ENCODE measurements around the gene NDUFAF5. TPM values are rescaled to one million over a fixed set of nuclear protein-coding genes. Genes with fewer than 3 reads are reported as not detected.

The NDUFAF5 gene
- polyA plus RNA-seq, 2 donors, result 12.8 to 21.7 TPM

GRCh38 chr20:13816757-13817156 lies 31.9 kb downstream of the NDUFAF5 start:
- Histone ChIP-seq H3K9me3 (ENCODE audit: control insufficient read depth in 2 of 2, insufficient read depth in 1 of 2, low read depth in 1 of 2, low read length in 1 of 2) (no peaks in the 10 kb centered on the region), H3K4me3 (ENCODE audit: low read depth in 1 of 2, low read length in 2 of 2) (no peak overlapping the region), H3K27ac (ENCODE audit: low read depth in 2 of 2, low read length in 1 of 2) (no peak overlapping the region), H3K4me1 (ENCODE audit: control insufficient read depth in 2 of 2, insufficient read depth in 2 of 2, low read length in 1 of 2) (no peaks in the 10 kb centered on the region), H3K36me3 (ENCODE audit: control insufficient read depth in 2 of 2, insufficient read depth in 2 of 2, low read length in 1 of 2) (peaks cover 0 to 14% of the 10 kb centered on the region in 2 donors), H3K27me3 (ENCODE audit: control insufficient read depth in 1 of 2, insufficient read depth in 2 of 2, low read length in 2 of 2) (no peaks in the 10 kb centered on the region)
- 59 to 74% methylated on average over 3 of the region's 3 CpGs for WGBS, 2 donors

- Histone ChIP-seq H3K9me3 (ENCODE audit: control insufficient read depth in 2 of 2, insufficient read depth in 1 of 2, low read depth in 1 of 2, low read length in 1 of 2) (no peaks in the 10 kb centered on the region), H3K27ac (ENCODE audit: low read depth in 2 of 2, low read length in 1 of 2) (no peak overlapping the region), H3K36me3 (ENCODE audit: control insufficient read depth in 2 of 2, insufficient read depth in 2 of 2, low read length in 1 of 2) (peaks cover 0 to 10% of the 10 kb centered on the region in 2 donors), H3K4me1 (ENCODE audit: control insufficient read depth in 2 of 2, insufficient read depth in 2 of 2, low read length in 1 of 2) (no peaks in the 10 kb centered on the region), H3K4me3 (ENCODE audit: low read depth in 1 of 2, low read length in 2 of 2) (no peak overlapping the region), H3K27me3 (ENCODE audit: control insufficient read depth in 1 of 2, insufficient read depth in 2 of 2, low read length in 2 of 2) (no peaks in the 10 kb centered on the region)
These were observed 32.5 kb downstream of the NDUFAF5 start for GRCh38 chr20:13817342-13817741.

- no peaks in the 10 kb centered on the region for H3K27me3 ChIP-seq (ENCODE audit: control insufficient read depth in 1 of 2, insufficient read depth in 2 of 2, low read length in 2 of 2)
- no peak overlapping the region for H3K27ac ChIP-seq (ENCODE audit: low read depth in 2 of 2, low read length in 1 of 2)
- no peaks in the 10 kb centered on the region for H3K4me1 ChIP-seq (ENCODE audit: control insufficient read depth in 2 of 2, insufficient read depth in 2 of 2, low read length in 1 of 2)
- H3K9me3 ChIP-seq (ENCODE audit: control insufficient read depth in 2 of 2, insufficient read depth in 1 of 2, low read depth in 1 of 2, low read length in 1 of 2), result no peaks in the 10 kb centered on the region
- peaks cover 0 to 4% of the 10 kb centered on the region in 2 donors for H3K36me3 ChIP-seq (ENCODE audit: control insufficient read depth in 2 of 2, insufficient read depth in 2 of 2, low read length in 1 of 2)
- no peak overlapping the region for H3K4me3 ChIP-seq (ENCODE audit: low read depth in 1 of 2, low read length in 2 of 2)
- WGBS, 2 donors, result 29 to 32% methylated on average over 5 of the region's 5 CpGs
These were observed 35.2 kb downstream of the NDUFAF5 start for GRCh38 chr20:13819885-13820645.

GRCh38 chr20:13821876-13822275 lies 37.0 kb downstream of the NDUFAF5 start:
- Histone ChIP-seq H3K36me3 (ENCODE audit: control insufficient read depth in 2 of 2, insufficient read depth in 2 of 2, low read length in 1 of 2) (peaks cover 0 to 2% of the 10 kb centered on the region in 2 donors), H3K27me3 (ENCODE audit: control insufficient read depth in 1 of 2, insufficient read depth in 2 of 2, low read length in 2 of 2) (no peaks in the 10 kb centered on the region), H3K27ac (ENCODE audit: low read depth in 2 of 2, low read length in 1 of 2) (no peak overlapping the region), H3K4me3 (ENCODE audit: low read depth in 1 of 2, low read length in 2 of 2) (no peak overlapping the region), H3K9me3 (ENCODE audit: control insufficient read depth in 2 of 2, insufficient read depth in 1 of 2, low read depth in 1 of 2, low read length in 1 of 2) (no peaks in the 10 kb centered on the region), H3K4me1 (ENCODE audit: control insufficient read depth in 2 of 2, insufficient read depth in 2 of 2, low read length in 1 of 2) (no peaks in the 10 kb centered on the region)
- 84 to 88% methylated on average over 7 of the region's 7 CpGs for WGBS, 2 donors

- 57 to 67% methylated on average over 2 of the region's 2 CpGs for WGBS, 2 donors
- Histone ChIP-seq H3K9me3 (ENCODE audit: control insufficient read depth in 2 of 2, insufficient read depth in 1 of 2, low read depth in 1 of 2, low read length in 1 of 2) (no peaks in the 10 kb centered on the region), H3K4me1 (ENCODE audit: control insufficient read depth in 2 of 2, insufficient read depth in 2 of 2, low read length in 1 of 2) (no peaks in the 10 kb centered on the region), H3K36me3 (ENCODE audit: control insufficient read depth in 2 of 2, insufficient read depth in 2 of 2, low read length in 1 of 2) (peaks cover 0 to 2% of the 10 kb centered on the region in 2 donors), H3K27me3 (ENCODE audit: control insufficient read depth in 1 of 2, insufficient read depth in 2 of 2, low read length in 2 of 2) (no peaks in the 10 kb centered on the region), H3K27ac (ENCODE audit: low read depth in 2 of 2, low read length in 1 of 2) (no peak overlapping the region), H3K4me3 (ENCODE audit: low read depth in 1 of 2, low read length in 2 of 2) (no peak overlapping the region)
These were observed 37.6 kb downstream of the NDUFAF5 start for GRCh38 chr20:13822459-13822858.

- WGBS, 2 donors, result 90 to 94% methylated on average over 3 of the region's 3 CpGs
- Histone ChIP-seq H3K4me1 (ENCODE audit: control insufficient read depth in 2 of 2, insufficient read depth in 2 of 2, low read length in 1 of 2) (no peaks in the 10 kb centered on the region), H3K27me3 (ENCODE audit: control insufficient read depth in 1 of 2, insufficient read depth in 2 of 2, low read length in 2 of 2) (no peaks in the 10 kb centered on the region), H3K36me3 (ENCODE audit: control insufficient read depth in 2 of 2, insufficient read depth in 2 of 2, low read length in 1 of 2) (no peaks in the 10 kb centered on the region), H3K4me3 (ENCODE audit: low read depth in 1 of 2, low read length in 2 of 2) (no peak overlapping the region), H3K9me3 (ENCODE audit: control insufficient read depth in 2 of 2, insufficient read depth in 1 of 2, low read depth in 1 of 2, low read length in 1 of 2) (no peaks in the 10 kb centered on the region), H3K27ac (ENCODE audit: low read depth in 2 of 2, low read length in 1 of 2) (no peak overlapping the region)
These were observed 39.6 kb downstream of the NDUFAF5 start for GRCh38 chr20:13824459-13824858.

GRCh38 chr20:13825465-13825864 lies 40.6 kb downstream of the NDUFAF5 start:
- H3K27ac ChIP-seq (ENCODE audit: low read depth in 2 of 2, low read length in 1 of 2), result no peak overlapping the region
- WGBS, 2 donors, result 82 to 87% methylated on average over 4 to 5 of the region's 5 CpGs
- no peak overlapping the region for H3K4me3 ChIP-seq (ENCODE audit: low read depth in 1 of 2, low read length in 2 of 2)
- H3K27me3 ChIP-seq (ENCODE audit: control insufficient read depth in 1 of 2, insufficient read depth in 2 of 2, low read length in 2 of 2), result no peaks in the 10 kb centered on the region
- no peaks in the 10 kb centered on the region for H3K4me1 ChIP-seq (ENCODE audit: control insufficient read depth in 2 of 2, insufficient read depth in 2 of 2, low read length in 1 of 2)
- H3K9me3 ChIP-seq (ENCODE audit: control insufficient read depth in 2 of 2, insufficient read depth in 1 of 2, low read depth in 1 of 2, low read length in 1 of 2), result no peaks in the 10 kb centered on the region
- no peaks in the 10 kb centered on the region for H3K36me3 ChIP-seq (ENCODE audit: control insufficient read depth in 2 of 2, insufficient read depth in 2 of 2, low read length in 1 of 2)

GRCh38 chr20:13831476-13831875 lies 46.6 kb downstream of the NDUFAF5 start:
- no peaks in the 10 kb centered on the region for H3K4me1 ChIP-seq (ENCODE audit: control insufficient read depth in 2 of 2, insufficient read depth in 2 of 2, low read length in 1 of 2)
- no peaks in the 10 kb centered on the region for H3K9me3 ChIP-seq (ENCODE audit: control insufficient read depth in 2 of 2, insufficient read depth in 1 of 2, low read depth in 1 of 2, low read length in 1 of 2)
- WGBS, 2 donors, result 83 to 88% methylated on average over 3 of the region's 3 CpGs
- H3K36me3 ChIP-seq (ENCODE audit: control insufficient read depth in 2 of 2, insufficient read depth in 2 of 2, low read length in 1 of 2), result no peaks in the 10 kb centered on the region
- H3K27ac ChIP-seq (ENCODE audit: low read depth in 2 of 2, low read length in 1 of 2), result no peak overlapping the region
- no peaks in the 10 kb centered on the region for H3K27me3 ChIP-seq (ENCODE audit: control insufficient read depth in 1 of 2, insufficient read depth in 2 of 2, low read length in 2 of 2)
- H3K4me3 ChIP-seq (ENCODE audit: low read depth in 1 of 2, low read length in 2 of 2), result no peak overlapping the region

- 85 to 86% methylated on average over 7 of the region's 7 CpGs for WGBS, 2 donors
- Histone ChIP-seq H3K4me1 (ENCODE audit: control insufficient read depth in 2 of 2, insufficient read depth in 2 of 2, low read length in 1 of 2) (no peaks in the 10 kb centered on the region), H3K9me3 (ENCODE audit: control insufficient read depth in 2 of 2, insufficient read depth in 1 of 2, low read depth in 1 of 2, low read length in 1 of 2) (no peaks in the 10 kb centered on the region), H3K4me3 (ENCODE audit: low read depth in 1 of 2, low read length in 2 of 2) (no peak overlapping the region), H3K27me3 (ENCODE audit: control insufficient read depth in 1 of 2, insufficient read depth in 2 of 2, low read length in 2 of 2) (no peaks in the 10 kb centered on the region), H3K36me3 (ENCODE audit: control insufficient read depth in 2 of 2, insufficient read depth in 2 of 2, low read length in 1 of 2) (no peaks in the 10 kb centered on the region), H3K27ac (ENCODE audit: low read depth in 2 of 2, low read length in 1 of 2) (no peak overlapping the region)
These were observed 53.8 kb downstream of the NDUFAF5 start for GRCh38 chr20:13838664-13839063.

GRCh38 chr20:13839421-13840092 lies 54.7 kb downstream of the NDUFAF5 start:
- H3K4me1 ChIP-seq (ENCODE audit: control insufficient read depth in 2 of 2, insufficient read depth in 2 of 2, low read length in 1 of 2), result no peaks in the 10 kb centered on the region
- no peak overlapping the region for H3K4me3 ChIP-seq (ENCODE audit: low read depth in 1 of 2, low read length in 2 of 2)
- 44 to 46% methylated on average over 4 of the region's 4 CpGs for WGBS, 2 donors
- no peaks in the 10 kb centered on the region for H3K9me3 ChIP-seq (ENCODE audit: control insufficient read depth in 2 of 2, insufficient read depth in 1 of 2, low read depth in 1 of 2, low read length in 1 of 2)
- H3K36me3 ChIP-seq (ENCODE audit: control insufficient read depth in 2 of 2, insufficient read depth in 2 of 2, low read length in 1 of 2), result no peaks in the 10 kb centered on the region
- no peak overlapping the region for H3K27ac ChIP-seq (ENCODE audit: low read depth in 2 of 2, low read length in 1 of 2)
- no peaks in the 10 kb centered on the region for H3K27me3 ChIP-seq (ENCODE audit: control insufficient read depth in 1 of 2, insufficient read depth in 2 of 2, low read length in 2 of 2)

All from esophagus (tissue), 2 donors.